HEK293T (cell line): ENCODE measurements around the gene RELB.

ENCODE experiments used
- CTCF ChIA-PET: fragments of 350-600 bp; formaldehyde crosslinking; extraction: SDS; loops from one replicate; lab custom pipeline; 2021; ENCODE audit warnings: antibody characterized with exemption, inconsistent platforms; lab: Yijun Ruan, JAX
- POLR2A ChIA-PET: fragments of 350-600 bp; formaldehyde crosslinking; extraction: SDS; loops from one replicate; lab custom pipeline; 2020; ENCODE audit warnings: antibody characterized with exemption, inconsistent platforms; lab: Yijun Ruan, JAX
- DNase-seq: peaks from one replicate; pipeline ENCODE4 v3.0.0; 2012; ENCODE audit warnings: mixed read lengths; ENCODE audit errors: extremely low spot score
- ARNT ChIP-seq: fragments of 450-650 bp; IDR thresholded peaks from 2 replicates; pipeline ENCODE4 v1.6.1; 2017; ENCODE audit warnings: mild to moderate bottlenecking
- BHLHE40 ChIP-seq: fragments of 450-650 bp; IDR thresholded peaks from 2 replicates; pipeline ENCODE4 v1.6.1; 2016; ENCODE audit warnings: mild to moderate bottlenecking, moderate library complexity, borderline replicate concordance
- CTBP1 ChIP-seq: fragments of 450-650 bp; IDR thresholded peaks from 2 replicates; pipeline ENCODE4 v1.6.1; 2016; ENCODE audit warnings: borderline replicate concordance
- ELF4 ChIP-seq: fragments of 450-650 bp; IDR thresholded peaks from 2 replicates; pipeline ENCODE4 v1.6.1; 2017; ENCODE audit warnings: antibody characterized with exemption
- FOXA1 ChIP-seq: fragments of 450-650 bp; IDR thresholded peaks from 2 replicates; pipeline ENCODE4 v1.6.1; 2016; ENCODE audit warnings: mild to moderate bottlenecking
- FOXK2 ChIP-seq: fragments of 450-650 bp; IDR thresholded peaks from 2 replicates; pipeline ENCODE4 v1.6.1; 2016; ENCODE audit warnings: mild to moderate bottlenecking
- FOXM1 ChIP-seq: fragments of 450-650 bp; IDR thresholded peaks from 2 replicates; pipeline ENCODE4 v1.6.1; 2017; ENCODE audit warnings: mild to moderate bottlenecking, borderline replicate concordance
- HDGF ChIP-seq: fragments of 450-650 bp; IDR thresholded peaks from 2 replicates; pipeline ENCODE4 v1.6.1; 2017; ENCODE audit warnings: antibody characterized with exemption, borderline replicate concordance
- L3MBTL2 ChIP-seq: fragments of 450-650 bp; conservative IDR thresholded peaks from 2 replicates; pipeline ENCODE4 v1.6.1; 2016; ENCODE audit warnings: mild to moderate bottlenecking
- LEF1 ChIP-seq: fragments of 450-650 bp; IDR thresholded peaks from 2 replicates; pipeline ENCODE4 v1.6.1; 2017; ENCODE audit warnings: mild to moderate bottlenecking, borderline replicate concordance
- NFRKB ChIP-seq: fragments of 450-650 bp; IDR thresholded peaks from 2 replicates; pipeline ENCODE4 v1.6.1; 2016; ENCODE audit warnings: mild to moderate bottlenecking, moderate library complexity
- SP1 ChIP-seq: fragments of 450-650 bp; IDR thresholded peaks from 2 replicates; pipeline ENCODE4 v1.6.1; 2017
- SUZ12 ChIP-seq: fragments of 450-650 bp; IDR thresholded peaks from 2 replicates; pipeline ENCODE4 v1.6.1; 2016; ENCODE audit warnings: mild to moderate bottlenecking
- TARDBP ChIP-seq: fragments of 450-650 bp; IDR thresholded peaks from 2 replicates; pipeline ENCODE4 v1.6.1; 2016
- ZNF384 ChIP-seq: fragments of 450-650 bp; IDR thresholded peaks from 2 replicates; pipeline ENCODE4 v1.6.1; 2016
- TF ChIP-seq, protein P1 (sequence below): fragments of 450-650 bp; IDR thresholded peaks from 2 replicates; pipeline ENCODE4 v1.6.1; 2016

The RELB gene

DNA sequence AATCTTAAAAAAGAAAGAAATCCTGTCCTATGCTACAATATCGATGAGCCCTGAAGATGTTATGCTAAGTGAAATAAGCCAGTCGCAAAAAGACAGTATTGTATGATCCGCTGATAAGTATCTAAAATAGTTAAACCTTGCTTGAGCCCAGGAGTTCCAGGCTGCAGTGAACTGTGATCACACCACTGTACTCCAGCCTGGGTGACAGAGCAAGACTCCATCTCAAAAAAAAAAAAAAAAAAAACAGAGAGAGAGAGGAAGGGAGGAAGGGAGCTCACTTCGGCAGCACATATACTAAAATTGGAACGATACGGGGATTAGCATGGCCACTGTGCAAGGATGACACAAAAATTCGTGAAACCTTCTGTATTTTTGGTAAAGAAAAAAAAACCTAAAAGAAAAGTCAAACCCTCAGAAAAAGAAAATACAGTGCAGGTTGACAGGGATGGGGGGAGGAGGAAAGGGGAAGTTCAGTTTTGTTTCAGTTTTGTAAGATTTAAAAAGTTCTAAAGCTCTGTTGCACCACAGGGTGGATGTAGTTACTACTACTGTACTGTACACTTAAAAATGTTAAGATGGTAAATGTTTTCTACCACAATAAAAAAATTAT is 46.0 kb downstream of the RELB start:
- ChIA-PET CTCF (no interaction called here), POLR2A (interaction anchor here (1.1 kb wide), 1 partner anchor 9 kb away, joined by 3 read pairs; no protein-coding TSS in a partner anchor)
- TF ChIP-seq, protein P1, sequence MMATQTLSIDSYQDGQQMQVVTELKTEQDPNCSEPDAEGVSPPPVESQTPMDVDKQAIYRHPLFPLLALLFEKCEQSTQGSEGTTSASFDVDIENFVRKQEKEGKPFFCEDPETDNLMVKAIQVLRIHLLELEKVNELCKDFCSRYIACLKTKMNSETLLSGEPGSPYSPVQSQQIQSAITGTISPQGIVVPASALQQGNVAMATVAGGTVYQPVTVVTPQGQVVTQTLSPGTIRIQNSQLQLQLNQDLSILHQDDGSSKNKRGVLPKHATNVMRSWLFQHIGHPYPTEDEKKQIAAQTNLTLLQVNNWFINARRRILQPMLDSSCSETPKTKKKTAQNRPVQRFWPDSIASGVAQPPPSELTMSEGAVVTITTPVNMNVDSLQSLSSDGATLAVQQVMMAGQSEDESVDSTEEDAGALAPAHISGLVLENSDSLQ: no peak
- TF ChIP-seq ELF4 (no peak), ARNT (no peak), FOXA1 (no peak)
- no peak for DNase-seq

DNA sequence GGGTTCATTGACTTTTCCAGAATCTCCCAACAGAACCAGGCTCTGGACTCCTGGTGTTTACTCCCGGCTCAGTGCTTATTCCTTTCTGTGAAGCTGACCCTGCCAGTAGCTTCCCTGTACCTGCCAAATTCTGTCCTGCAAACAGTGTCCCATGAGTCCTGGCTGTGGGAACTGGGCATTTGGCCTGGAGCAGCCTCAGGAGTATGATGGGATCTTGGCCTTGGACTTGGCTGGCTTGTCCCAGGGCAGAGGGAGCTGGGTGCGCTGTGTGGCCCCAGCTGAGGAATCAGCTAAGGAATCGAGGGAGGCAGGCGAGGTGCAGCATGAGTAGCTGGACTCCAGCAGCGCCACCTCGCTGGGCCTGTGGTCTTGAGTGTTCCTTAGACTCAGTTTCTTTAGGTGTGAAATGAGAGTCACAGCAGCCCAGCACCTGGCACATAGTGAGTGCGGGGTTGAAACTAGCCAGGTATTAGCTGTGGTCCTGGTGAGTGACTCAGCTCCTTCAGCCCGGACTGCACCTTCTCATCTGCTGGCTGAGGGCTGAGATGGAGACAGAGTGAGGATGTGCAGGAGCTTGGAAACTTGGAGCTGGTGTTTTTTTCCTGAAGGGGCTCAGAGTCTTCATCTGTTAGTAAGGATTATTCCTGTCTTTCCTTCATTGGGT is 47.9 kb downstream of the RELB start:
- DNase-seq: no peak
- ChIA-PET CTCF (interaction anchor here (1.4 kb wide), 1 partner anchor 10 kb away, joined by 8 read pairs; no protein-coding TSS in a partner anchor), POLR2A (interaction anchor here (0.9 to 1.6 kb wide), 3 partner anchors 9 to 43 kb away, joined by 3 to 11 read pairs (median 4); partner anchors contain the start of gene CLASRP)
- TF ChIP-seq LEF1: no peak
- no peak for TF ChIP-seq BHLHE40
- no peak for TF ChIP-seq ZNF384
- TF ChIP-seq FOXA1: no peak
- TF ChIP-seq FOXM1: no peak
- TF ChIP-seq ARNT: no peak
- TF ChIP-seq L3MBTL2: no peak
- no peak for TF ChIP-seq CTBP1
- no peak for TF ChIP-seq FOXK2
- TF ChIP-seq ELF4: no peak
- TF ChIP-seq TARDBP: no peak
- no peak for TF ChIP-seq NFRKB
- no peak for TF ChIP-seq SP1
- TF ChIP-seq HDGF: no peak
- TF ChIP-seq SUZ12: no peak
- TF ChIP-seq, protein P1: no peak

DNA sequence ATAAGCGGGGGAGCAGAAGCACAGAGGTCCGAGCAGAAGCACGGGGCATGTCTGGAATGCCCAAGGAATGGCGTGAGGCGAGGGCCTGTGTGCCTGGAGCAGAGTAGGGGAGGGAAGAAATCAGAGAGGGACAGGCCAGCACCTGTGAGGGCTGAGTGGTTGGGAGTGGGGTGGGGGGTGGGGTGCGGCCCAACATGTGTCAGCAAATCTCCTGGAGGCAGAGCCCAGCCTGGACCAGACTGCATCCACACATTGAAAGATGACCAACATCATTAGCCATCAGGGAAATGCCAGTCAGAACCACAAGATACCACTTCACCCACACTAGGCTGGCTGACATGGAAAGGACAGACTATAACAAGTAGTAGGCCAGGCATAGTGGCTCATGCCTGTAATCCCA is 48.8 kb downstream of the RELB start:
- ChIA-PET POLR2A (interaction anchor here (0.9 to 1.6 kb wide), 3 partner anchors 9 to 42 kb away, joined by 3 to 11 read pairs (median 4); partner anchors contain the start of gene CLASRP), CTCF (interaction anchor here (1.4 kb wide), 1 partner anchor 9 kb away, joined by 8 read pairs; no protein-coding TSS in a partner anchor)
- no peak for DNase-seq
- TF ChIP-seq FOXM1 (no peak), ARNT (no peak), L3MBTL2 (no peak), BHLHE40 (no peak), ZNF384 (no peak), SP1 (no peak), LEF1 (no peak), FOXA1 (no peak), TARDBP (no peak), FOXK2 (no peak), CTBP1 (no peak), SUZ12 (no peak), ELF4 (no peak)

DNA sequence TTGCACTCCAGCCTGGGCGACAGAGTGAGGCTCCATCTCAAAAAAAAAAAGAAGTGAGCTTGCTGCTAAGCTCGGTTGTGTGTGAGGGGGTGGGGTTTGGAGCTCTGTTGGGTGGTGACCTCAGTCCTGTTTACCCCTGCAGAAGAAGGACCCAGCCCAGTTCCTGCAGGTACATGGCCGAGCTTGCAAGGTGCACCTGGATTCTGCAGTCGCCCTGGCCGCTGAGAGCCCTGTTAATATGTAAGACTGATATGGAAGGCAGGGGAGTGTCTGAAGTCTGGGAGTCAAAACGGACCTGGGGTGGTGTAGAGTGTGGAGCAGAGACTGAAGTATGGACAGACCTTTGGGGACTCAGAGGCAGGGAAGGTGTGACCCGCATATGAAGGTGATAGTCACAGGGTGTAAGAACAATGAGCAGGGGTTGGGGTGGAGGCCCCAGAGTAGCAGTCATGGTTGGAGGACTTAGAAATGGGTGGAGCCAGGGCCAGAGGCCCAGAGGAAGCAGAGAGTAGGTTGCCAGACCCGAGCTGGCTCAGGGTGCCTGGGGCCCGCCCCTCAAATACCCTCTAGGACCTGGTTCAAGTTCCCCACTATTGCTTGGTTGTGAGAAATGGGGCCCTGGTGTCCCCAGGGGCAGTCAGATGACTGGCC is 50.8 kb downstream of the RELB start:
- POLR2A ChIA-PET: interaction anchor here (1.4 kb wide), 1 partner anchor 13 kb away, joined by 9 read pairs; the partner anchor contains the start of gene CLASRP
- DNase-seq: no peak
- TF ChIP-seq ZNF384 (no peak), FOXA1 (no peak), CTBP1 (no peak), NFRKB (no peak), TARDBP (no peak), HDGF (no peak)
- TF ChIP-seq, protein P1: no peak
- CTCF ChIA-PET: no interaction called here

DNA sequence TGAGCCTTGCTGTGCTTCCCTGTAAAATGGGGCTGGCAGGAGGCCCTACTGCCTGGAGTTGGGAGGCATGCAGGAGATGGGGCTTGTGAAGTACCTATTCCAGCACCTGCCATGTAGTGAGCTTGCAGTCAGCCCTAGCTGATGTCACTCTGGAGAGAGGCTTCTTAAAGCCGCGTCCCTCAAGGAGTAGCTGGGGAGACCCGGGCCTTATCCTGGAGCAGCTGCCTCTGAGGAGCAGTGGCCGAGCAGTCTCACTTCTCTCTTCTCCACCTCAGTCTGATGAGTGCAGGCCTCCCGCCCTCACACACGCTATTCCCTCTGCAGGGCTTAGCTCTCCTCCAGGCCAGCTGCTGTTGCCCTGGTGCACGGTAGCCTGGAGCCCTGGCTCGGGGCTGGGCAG is 55.6 kb downstream of the RELB start:
- TF ChIP-seq FOXK2 (no peak), NFRKB (no peak), TARDBP (no peak), SUZ12 (no peak), FOXM1 (no peak), LEF1 (no peak), L3MBTL2 (no peak), SP1 (no peak), HDGF (no peak), CTBP1 (no peak), BHLHE40 (no peak), FOXA1 (no peak), ZNF384 (no peak), ELF4 (no peak), ARNT (no peak)
- TF ChIP-seq, protein P1: no peak
- DNase-seq: no peak
- ChIA-PET CTCF (no interaction called here), POLR2A (interaction anchor here (1.8 kb wide), 1 partner anchor 18 kb away, joined by 11 read pairs; the partner anchor contains the start of gene CLASRP)
